Ishikawa (cell line): Measurements from ENCODE around the gene PSMD2.

Experiments
- CEBPB ChIP-seq: IDR thresholded peaks from 2 replicates; pipeline ENCODE4 v1.6.1; 2012
- CREB1 ChIP-seq: IDR thresholded peaks from 2 replicates; pipeline ENCODE4 v1.6.1; 2012; ENCODE audit warnings: low read depth
- EP300 ChIP-seq: IDR thresholded peaks from 2 replicates; pipeline ENCODE4 v1.6.1; 2012; ENCODE audit warnings: borderline replicate concordance
- TEAD4 ChIP-seq: IDR thresholded peaks from 2 replicates; pipeline ENCODE4 v1.6.1; 2012
- YY1 ChIP-seq: IDR thresholded peaks from 2 replicates; pipeline ENCODE4 v1.6.1; 2012; ENCODE audit warnings: low read depth
- TF ChIP-seq, protein P1 (sequence below): IDR thresholded peaks from 2 replicates; pipeline ENCODE4 v1.6.1; 2012

DNA sequence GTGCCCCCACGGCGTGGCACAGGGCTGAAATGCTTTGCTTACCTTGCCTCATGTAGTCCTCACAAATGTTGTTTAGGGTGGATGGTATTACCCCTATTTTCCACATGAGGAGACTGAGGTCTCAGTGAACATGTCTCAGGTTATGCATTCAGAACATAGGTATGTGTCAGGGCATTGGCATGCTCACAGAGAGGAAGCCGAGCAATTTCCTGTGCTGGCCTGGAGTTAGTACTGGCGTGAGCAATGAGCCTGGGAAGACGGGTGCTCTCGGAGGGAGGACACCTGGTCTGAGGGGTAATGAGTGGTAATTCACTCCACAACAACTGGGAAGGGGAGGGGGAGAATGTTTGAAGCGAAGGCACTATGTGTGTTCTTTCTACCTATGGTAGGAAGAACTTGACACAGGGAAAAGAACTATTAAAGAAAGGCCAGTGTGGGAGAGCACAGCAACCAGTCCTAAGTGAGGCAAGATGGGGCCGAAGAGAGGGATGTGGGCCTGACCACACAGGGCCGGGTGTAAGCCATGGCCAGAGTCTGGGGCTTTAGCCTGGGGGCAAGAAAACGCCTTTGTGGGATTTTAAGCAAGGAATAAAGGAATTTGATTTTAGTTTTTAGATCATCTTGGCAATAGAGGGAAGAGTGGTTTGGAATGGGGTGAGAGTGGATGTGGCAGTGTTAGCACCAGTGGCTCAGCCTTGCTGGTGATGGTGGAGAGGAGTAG is 33.5 kb downstream of the PSMD2 start:
- TF ChIP-seq YY1 (no peak), CREB1 (no peak), EP300 (no peak), TEAD4 (no peak), CEBPB (no peak)
- TF ChIP-seq, protein P1, sequence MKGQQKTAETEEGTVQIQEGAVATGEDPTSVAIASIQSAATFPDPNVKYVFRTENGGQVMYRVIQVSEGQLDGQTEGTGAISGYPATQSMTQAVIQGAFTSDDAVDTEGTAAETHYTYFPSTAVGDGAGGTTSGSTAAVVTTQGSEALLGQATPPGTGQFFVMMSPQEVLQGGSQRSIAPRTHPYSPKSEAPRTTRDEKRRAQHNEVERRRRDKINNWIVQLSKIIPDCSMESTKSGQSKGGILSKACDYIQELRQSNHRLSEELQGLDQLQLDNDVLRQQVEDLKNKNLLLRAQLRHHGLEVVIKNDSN: no peak
